Measurements from ENCODE around the gene MBNL3. TPM values are rescaled to one million over a fixed set of nuclear protein-coding genes. Genes with fewer than 3 reads are reported as not detected.
"Not testable (repeated sequence)": the region's sequence is repeated elsewhere in the genome, so short reads cannot be mapped to it uniquely, and the experiment has no call there.

The MBNL3 gene
- polyA plus RNA-seq, 2 donors: 2.5 to 3.4 TPM

DNA sequence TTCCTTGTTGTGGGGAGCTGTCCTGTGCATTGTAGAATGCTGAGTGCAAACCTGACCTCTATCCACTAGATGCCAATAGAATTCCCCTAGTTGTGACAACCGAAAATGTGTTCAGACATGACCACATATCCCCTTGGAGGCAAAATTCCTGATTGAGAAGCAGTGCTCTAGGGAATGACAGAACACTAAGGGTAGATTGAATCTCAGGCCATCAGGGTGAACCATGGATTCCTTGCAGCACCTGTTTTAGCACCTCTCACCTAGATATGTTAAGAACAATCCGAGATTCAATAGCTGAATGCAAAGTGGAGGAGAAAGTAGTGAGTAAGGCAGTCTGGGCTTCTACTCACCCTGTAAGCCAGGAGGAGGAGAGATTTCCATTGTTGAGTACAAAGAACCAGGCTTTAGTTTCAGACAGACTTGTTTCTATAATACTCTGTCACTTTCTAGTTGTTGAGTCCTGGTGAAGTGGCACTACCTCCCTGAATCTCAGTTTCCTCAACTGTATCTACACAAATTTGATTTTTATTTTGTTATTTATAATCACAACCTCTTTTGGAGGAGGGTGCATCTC, 158.6 kb downstream of the MBNL3 start:
- WGBS, 2 donors: 67 to 76% methylated on average over 2 of the region's 2 CpGs
- Histone ChIP-seq H3K27ac (ENCODE audit: low read depth in 2 of 2, low read length in 1 of 2) (no peak overlapping the region), H3K9me3 (ENCODE audit: control insufficient read depth in 2 of 2, insufficient read depth in 1 of 2, low read depth in 1 of 2, low read length in 1 of 2) (no peaks in the 10 kb centered on the region), H3K4me1 (ENCODE audit: control insufficient read depth in 2 of 2, insufficient read depth in 2 of 2, low read length in 1 of 2) (peaks cover 0 to 2% of the 10 kb centered on the region in 2 donors), H3K27me3 (ENCODE audit: control insufficient read depth in 1 of 2, insufficient read depth in 2 of 2, low read length in 2 of 2) (peaks cover 0 to 9% of the 10 kb centered on the region in 2 donors), H3K36me3 (ENCODE audit: control insufficient read depth in 2 of 2, insufficient read depth in 2 of 2, low read length in 1 of 2) (no peaks in the 10 kb centered on the region), H3K4me3 (ENCODE audit: low read depth in 1 of 2, low read length in 2 of 2) (no peak overlapping the region)

GRCh38 chrX:132326960-132327359, 161.9 kb downstream of the MBNL3 start:
- not testable (repeated sequence) for H3K9me3 ChIP-seq (ENCODE audit: control insufficient read depth in 2 of 2, insufficient read depth in 1 of 2, low read depth in 1 of 2, low read length in 1 of 2); H3K36me3 ChIP-seq (ENCODE audit: control insufficient read depth in 2 of 2, insufficient read depth in 2 of 2, low read length in 1 of 2); H3K27me3 ChIP-seq (ENCODE audit: control insufficient read depth in 1 of 2, insufficient read depth in 2 of 2, low read length in 2 of 2); H3K4me1 ChIP-seq (ENCODE audit: control insufficient read depth in 2 of 2, insufficient read depth in 2 of 2, low read length in 1 of 2); H3K27ac ChIP-seq (ENCODE audit: low read depth in 2 of 2, low read length in 1 of 2); H3K4me3 ChIP-seq (ENCODE audit: low read depth in 1 of 2, low read length in 2 of 2)
- WGBS, 2 donors: 93 to 96% methylated on average over 2 of the region's 2 CpGs

All from esophagus (tissue), 2 donors.